D721Med (cell line): ENCODE measurements around the gene GAPDH.
"Not testable (repeated sequence)": the region's sequence is repeated elsewhere in the genome, so short reads cannot be mapped to it uniquely, and the experiment has no call there.

Source experiments
- DNase-seq: peaks from one replicate; pipeline ENCODE4 v3.0.0; 2011; ENCODE audit warnings: low spot score; ENCODE audit not compliant: insufficient read length
- FAIRE-seq: peaks from 2 replicates; lab custom pipeline; 2011; peaks lifted over from hg19 to GRCh38; lab: Jason Lieb, UNC
- CTCF ChIP-seq: IDR thresholded peaks from 2 replicates; pipeline ENCODE4 v1.5.1; 2012; ENCODE audit warnings: mild to moderate bottlenecking, control low read depth; ENCODE audit not compliant: insufficient read depth; ENCODE audit errors: missing control alignments

The GAPDH gene

GRCh38 chr12:6551496-6552139, 17.3 kb downstream of the GAPDH start:
- FAIRE-seq (no peak), DNase-seq (no peak)
- no peak for TF ChIP-seq CTCF

- no peak for TF ChIP-seq CTCF
- FAIRE-seq (no peak), DNase-seq (no peak)
Observed at GRCh38 chr12:6552140-6552551, 17.8 kb downstream of the GAPDH start.

GRCh38 chr12:6553051-6553868, 18.9 kb downstream of the GAPDH start:
- no peak for FAIRE-seq

GRCh38 chr12:6554168-6555017, 20.1 kb downstream of the GAPDH start:
- FAIRE-seq = no peak
- DNase-seq = no peak
- TF ChIP-seq CTCF = peak; percentile 53

More at GRCh38 chr12:6553051-6553868, 18.9 kb downstream of the GAPDH start:
- no peak for DNase-seq
- TF ChIP-seq CTCF = no peak

GRCh38 chr12:6555018-6555691, 20.8 kb downstream of the GAPDH start:
- TF ChIP-seq CTCF = no peak
- DNase-seq = no peak
- no peak for FAIRE-seq

GRCh38 chr12:6556496-6556817, 22.1 kb downstream of the GAPDH start:
- DNase-seq, FAIRE-seq: not testable (repeated sequence)

GRCh38 chr12:6556857-6557256, 22.5 kb downstream of the GAPDH start:
- FAIRE-seq (no peak), DNase-seq (no peak)
- TF ChIP-seq CTCF = no peak
